D341Med (cell line): ENCODE results near the gene ACHE.

Source experiments
- DNase-seq: peaks from one replicate; pipeline ENCODE4 v3.0.0; 2012; ENCODE audit warnings: low spot score

The ACHE gene

GRCh38 chr7:100884736-100885439 lies 10.8 kb downstream of the ACHE start:
- no peak for DNase-seq

GRCh38 chr7:100882785-100883526 lies 12.7 kb downstream of the ACHE start:
- peak; percentile 15 for DNase-seq

DNA sequence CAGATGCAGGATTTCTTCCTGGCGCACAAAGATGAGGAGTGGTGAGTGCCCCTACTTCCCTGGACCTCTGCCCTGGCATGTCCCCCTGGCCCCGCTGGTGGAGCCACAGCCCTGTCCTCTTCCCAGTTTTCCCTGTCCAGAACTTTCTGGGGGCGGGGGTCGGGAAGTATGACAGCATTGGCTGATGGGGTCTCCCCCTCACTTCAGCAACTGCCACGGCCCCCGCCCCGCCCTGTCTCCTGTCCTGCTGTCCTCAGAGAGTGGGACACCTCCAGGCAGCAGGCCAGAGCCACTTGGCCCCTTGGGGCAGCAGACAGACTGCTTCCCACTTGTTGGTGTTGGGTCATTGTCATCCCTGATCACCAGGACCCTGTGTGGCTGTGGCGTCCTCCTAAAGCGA lies 13.5 kb downstream of the ACHE start:
- no peak for DNase-seq

- DNase-seq: no peak
Measured at GRCh38 chr7:100881136-100881535, 14.6 kb downstream of the ACHE start.

DNA sequence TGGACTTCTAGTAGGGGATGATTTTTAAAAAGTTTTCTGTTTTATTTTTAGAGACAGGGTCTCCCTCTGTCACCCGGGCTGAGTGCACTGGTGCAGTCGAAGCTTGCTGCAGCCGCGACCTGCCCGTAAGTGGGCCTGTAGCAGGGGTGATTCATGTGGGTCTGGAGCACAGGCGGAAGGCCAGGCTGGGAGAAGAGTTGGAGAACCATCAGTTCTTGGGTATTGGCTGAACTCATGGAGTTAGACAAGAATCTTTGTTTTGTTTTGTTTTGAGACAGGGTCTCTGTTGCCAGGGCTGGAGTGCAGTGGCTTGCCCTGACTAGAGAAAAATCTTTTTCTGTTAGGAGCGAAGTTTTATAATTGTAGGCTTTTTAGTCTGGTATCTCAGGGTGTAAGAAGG lies 15.0 kb downstream of the ACHE start:
- no peak for DNase-seq

GRCh38 chr7:100879685-100880261 lies 15.9 kb downstream of the ACHE start:
- peak; percentile 86 for DNase-seq

DNA sequence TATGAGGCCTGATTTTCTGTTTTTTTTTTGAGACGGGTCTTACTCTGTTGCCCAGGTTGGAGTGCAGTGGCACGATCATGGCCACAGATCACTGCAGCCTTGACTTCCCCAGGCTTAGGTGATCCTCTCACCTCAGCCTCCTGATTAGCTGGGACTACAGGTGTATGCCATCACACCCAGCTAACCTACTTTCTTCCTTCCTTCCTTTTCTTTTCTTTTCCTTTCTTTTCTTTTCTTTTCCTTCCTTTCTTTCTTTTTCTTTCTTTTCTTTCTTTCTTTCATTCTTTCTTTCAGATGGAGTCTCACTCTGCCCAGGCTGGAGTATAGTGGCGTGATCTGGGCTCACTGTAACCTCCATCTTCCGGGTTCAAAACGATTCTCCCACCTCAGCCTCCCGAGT lies 17.0 kb downstream of the ACHE start:
- DNase-seq: no peak

- no peak for DNase-seq
Measured at GRCh38 chr7:100878013-100878412, 17.7 kb downstream of the ACHE start.

DNA sequence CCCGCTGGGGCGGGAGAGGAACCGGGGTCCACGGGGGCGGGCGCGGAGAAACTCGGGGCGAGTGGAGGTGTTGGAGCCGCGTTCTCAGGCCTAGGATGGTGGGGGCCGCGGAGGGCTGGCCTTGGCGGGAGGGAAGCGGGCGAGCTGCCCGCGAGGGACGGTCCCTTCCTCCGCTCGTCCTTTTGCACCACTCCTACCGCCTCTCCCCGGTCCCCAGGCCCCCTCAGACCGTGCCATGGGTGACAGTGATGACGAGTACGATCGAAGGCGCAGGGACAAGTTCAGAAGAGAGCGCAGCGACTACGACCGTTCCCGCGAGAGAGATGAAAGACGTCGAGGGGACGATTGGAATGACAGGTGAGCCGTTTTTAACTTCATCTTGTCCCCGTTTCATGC lies 20.3 kb downstream of the ACHE start:
- DNase-seq: peak; percentile 59

- DNase-seq: peak; percentile 97
Measured at GRCh38 chr7:100874577-100875355, 20.9 kb downstream of the ACHE start, which contains the start of gene SRRT. TSS of gene SRRT (plus strand) at chr7:100875103. CDS start at chr7:100875591, 488 bp downstream.

DNA sequence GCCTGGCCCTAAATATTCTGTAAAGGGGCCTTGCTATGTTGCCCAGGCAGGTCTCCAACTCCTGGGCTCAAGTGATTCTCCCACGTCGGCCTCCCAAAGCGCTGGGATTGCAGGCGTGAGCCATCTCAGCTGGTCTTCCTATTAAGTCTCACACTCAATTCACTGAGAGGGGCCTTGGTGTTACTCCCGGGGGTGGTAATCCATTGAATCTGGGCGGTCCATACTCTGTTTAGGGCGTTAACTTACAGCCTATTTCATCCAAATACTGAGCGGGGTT lies 21.4 kb downstream of the ACHE start:
- DNase-seq: no peak

GRCh38 chr7:100873599-100874299 lies 21.9 kb downstream of the ACHE start:
- no peak for DNase-seq

- no peak for DNase-seq
Measured at GRCh38 chr7:100867776-100868485, 27.8 kb downstream of the ACHE start.

GRCh38 chr7:100867040-100867775 lies 28.5 kb downstream of the ACHE start, which contains the start of gene TRIP6:
TSS of gene TRIP6 (plus strand) at chr7:100867387. CDS start at chr7:100867498, 111 bp downstream.
- no peak for DNase-seq

DNA sequence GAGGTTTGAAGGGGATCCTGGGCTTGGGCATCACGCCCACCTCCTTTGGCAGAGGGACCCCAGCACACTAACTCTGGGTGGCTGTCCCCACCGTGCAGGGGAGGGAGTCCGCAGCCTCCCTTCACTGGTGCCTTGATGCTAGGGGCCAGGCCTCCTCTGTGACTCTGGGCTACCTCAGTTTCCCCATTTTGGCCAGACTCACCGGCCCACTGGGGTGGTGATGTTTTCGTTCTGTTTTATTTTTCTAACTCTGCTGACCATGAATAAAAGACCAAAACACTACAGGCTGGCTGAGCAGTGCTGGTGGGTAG lies 29.0 kb downstream of the ACHE start:
- no peak for DNase-seq

DNA sequence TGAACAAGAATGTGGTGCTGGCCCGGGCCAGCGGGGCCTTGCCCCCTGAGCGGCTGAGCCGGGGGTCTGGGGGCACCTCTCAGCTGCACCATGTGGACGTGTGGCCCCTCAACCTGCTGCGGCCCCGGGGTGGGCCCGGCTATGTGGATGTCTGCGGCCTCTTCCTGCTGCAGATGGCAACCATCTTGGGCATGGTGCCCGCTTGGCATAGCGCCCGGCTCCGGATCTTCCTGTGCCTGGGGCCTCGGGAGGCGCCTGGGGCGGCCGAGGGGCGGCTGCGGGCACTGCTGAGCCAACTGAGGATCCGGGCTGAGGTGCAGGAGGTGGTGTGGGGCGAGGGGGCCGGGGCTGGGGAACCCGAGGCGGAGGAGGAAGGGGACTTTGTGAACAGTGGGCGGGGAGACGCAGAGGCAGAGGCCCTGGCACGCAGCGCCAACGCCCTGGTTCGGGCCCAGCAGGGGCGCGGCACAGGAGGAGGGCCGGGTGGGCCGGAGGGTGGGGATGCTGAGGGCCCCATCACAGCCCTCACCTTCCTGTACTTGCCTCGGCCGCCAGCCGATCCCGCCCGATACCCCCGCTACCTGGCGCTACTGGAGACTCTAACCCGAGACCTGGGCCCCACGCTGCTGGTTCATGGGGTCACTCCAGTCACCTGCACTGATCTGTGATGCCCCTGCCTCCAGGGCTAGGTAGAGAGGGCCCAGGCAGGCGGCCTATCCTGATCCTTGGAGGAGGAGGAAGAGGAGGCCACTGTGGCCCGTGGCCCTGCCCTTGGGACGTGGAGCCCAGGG lies 29.6 kb downstream of the ACHE start:
- no peak for DNase-seq

- DNase-seq: no peak
Measured at GRCh38 chr7:100865372-100865911, 30.2 kb downstream of the ACHE start.

GRCh38 chr7:100864263-100864845 lies 31.3 kb downstream of the ACHE start:
- DNase-seq: peak; percentile 12

- DNase-seq: no peak
Measured at GRCh38 chr7:100863406-100863950, 32.2 kb downstream of the ACHE start.
